Muscle layer of colon (tissue), 2 donors: Measurements from ENCODE around the gene SLC48A1.

ENCODE experiments used
- H3K27ac ChIP-seq: one replicate; pipeline ENCODE4 v1.7.0; 2013; ENCODE audit warnings: low read depth, mild to moderate bottlenecking, low read length, moderate library complexity
- H3K27me3 ChIP-seq, 2 donors: one replicate each; pipeline ENCODE4 v1.7.0; 2013; ENCODE audit warnings: low read length in 2 of 2, mild to moderate bottlenecking in 2 of 2; ENCODE audit not compliant: insufficient read depth in 2 of 2, control insufficient read depth in 1 of 2
- H3K36me3 ChIP-seq: one replicate; pipeline ENCODE4 v1.7.0; 2013; ENCODE audit warnings: mild to moderate bottlenecking, low read length; ENCODE audit not compliant: insufficient read depth
- H3K4me1 ChIP-seq: one replicate; pipeline ENCODE4 v1.7.0; 2013; ENCODE audit warnings: mild to moderate bottlenecking, low read length; ENCODE audit not compliant: insufficient read depth
- H3K4me3 ChIP-seq, 2 donors: one replicate each; pipeline ENCODE4 v1.7.0; 2013; ENCODE audit warnings: low read length in 2 of 2, low read depth in 1 of 2, mild to moderate bottlenecking in 1 of 2, moderate library complexity in 1 of 2
- H3K9ac ChIP-seq: one replicate; pipeline ENCODE4 v1.7.0; 2013; ENCODE audit warnings: low read length
- H3K9me3 ChIP-seq: one replicate; pipeline ENCODE4 v1.7.0; 2013; ENCODE audit warnings: mild to moderate bottlenecking, low read length
- donor health status: abdominal sarcoma.
- donor health status: Adenocarcinoma of cecum.

The SLC48A1 gene

DNA sequence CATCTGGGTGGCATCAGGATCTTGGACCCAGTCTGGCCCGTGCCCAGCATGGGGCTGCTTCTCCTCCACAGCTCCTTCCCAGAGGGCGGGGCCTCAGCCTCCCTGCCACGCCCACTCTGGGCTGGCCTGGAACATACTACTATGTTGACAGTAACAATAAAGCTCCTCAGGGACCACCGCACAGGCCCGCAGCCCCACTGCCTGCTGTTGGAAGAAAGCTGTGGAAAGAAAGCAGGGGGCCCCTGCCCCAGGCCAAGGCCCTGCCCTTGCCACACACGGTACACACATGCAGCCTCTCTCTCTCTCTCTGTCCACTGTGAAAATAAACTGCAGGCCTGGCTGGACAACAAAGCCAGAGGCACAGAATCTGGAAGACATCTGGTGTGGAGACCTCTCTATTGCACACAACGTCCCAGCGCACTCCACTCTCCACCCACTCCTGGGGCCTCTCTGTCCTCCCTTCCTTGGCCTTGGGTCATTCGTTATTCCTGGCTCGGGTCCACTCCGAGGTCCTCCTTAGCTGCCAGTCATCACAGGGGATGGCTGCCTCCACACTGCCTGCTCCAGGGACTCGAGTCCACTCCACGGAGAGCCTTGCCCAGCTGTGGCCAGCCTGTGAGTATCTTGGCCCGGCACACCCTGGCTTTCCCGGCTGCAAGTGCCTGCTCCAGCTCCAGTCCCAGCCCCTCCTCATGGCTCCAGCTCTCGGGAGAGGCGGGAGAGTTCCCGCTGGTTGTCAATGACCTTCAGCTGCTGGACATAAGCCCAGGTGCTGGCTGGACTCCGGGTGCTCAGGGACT lies 36.0 kb upstream of the SLC48A1 start:
- Histone ChIP-seq H3K4me1 (peaks cover 46% of the 10 kb centered on the region), H3K9me3 (no peaks in the 10 kb centered on the region), H3K36me3 (no peaks in the 10 kb centered on the region), H3K27ac (peak overlapping the region; percentile 81), H3K9ac (no peak overlapping the region), H3K27me3 (no peaks in the 10 kb centered on the region), H3K4me3 (peak overlapping the region in 1 of 2 donors; percentile 38)

DNA sequence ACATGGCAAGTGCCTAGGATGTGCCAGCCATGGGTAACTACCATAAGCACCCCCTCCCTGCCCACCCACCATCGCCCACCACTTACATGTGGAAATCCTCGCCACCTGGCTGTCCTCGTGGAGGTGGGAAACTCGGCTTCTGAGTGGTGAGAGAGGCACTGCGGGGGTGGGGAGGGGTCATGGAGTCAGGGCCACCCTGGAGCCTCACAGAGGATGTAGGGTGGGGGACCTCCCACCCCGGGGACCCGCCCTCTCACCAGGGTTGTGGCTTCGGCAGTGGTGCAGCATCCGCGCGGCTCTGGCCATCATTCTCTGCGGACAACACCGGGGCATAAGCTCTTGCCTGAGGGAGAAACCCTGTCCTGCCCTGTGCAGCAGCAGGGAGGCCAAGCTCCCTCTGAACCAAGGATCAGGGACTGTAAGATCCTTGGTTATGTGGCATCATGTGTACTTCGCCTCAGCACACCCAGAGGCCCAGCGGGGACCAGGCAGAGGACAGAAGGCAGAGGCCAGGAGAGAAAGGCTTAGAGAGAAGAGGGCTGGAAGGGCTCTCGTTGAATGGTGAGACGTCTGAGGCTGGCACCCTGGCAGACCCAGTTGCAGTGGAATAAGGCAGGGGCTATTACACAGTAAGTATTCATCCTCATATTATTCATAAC lies 35.0 kb upstream of the SLC48A1 start:
- H3K4me1 ChIP-seq, result peaks cover 46% of the 10 kb centered on the region
- H3K27ac ChIP-seq, result peak overlapping the region; percentile 81
- no peak overlapping the region for H3K4me3 ChIP-seq
- no peaks in the 10 kb centered on the region for H3K9me3 ChIP-seq
- H3K9ac ChIP-seq, result no peak overlapping the region
- H3K27me3 ChIP-seq, result no peaks in the 10 kb centered on the region
- no peaks in the 10 kb centered on the region for H3K36me3 ChIP-seq

DNA sequence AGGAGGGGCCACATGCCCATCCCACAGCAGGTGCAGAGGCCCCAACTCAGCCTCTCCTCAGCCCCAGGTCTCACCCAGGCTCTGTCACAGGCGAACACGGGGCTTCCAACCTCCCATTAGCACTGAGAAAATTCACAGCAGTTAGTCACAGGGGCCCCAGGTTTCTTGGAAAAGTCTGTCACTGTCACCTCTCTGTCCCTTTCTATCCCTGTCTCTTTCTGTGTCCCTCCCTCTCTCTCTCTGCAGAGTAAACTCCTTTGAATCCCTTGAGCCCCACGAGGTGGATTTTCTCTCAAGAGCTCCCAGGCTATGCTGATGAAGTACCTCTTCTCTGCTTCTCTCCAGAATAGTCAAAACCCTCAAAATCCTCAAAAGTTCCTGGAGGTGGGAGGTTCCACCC lies 33.7 kb upstream of the SLC48A1 start:
- Histone ChIP-seq H3K4me1 (peaks cover 38% of the 10 kb centered on the region), H3K36me3 (no peaks in the 10 kb centered on the region), H3K27me3 (no peaks in the 10 kb centered on the region), H3K9me3 (no peaks in the 10 kb centered on the region), H3K9ac (no peak overlapping the region), H3K4me3 (no peak overlapping the region), H3K27ac (no peak overlapping the region)

DNA sequence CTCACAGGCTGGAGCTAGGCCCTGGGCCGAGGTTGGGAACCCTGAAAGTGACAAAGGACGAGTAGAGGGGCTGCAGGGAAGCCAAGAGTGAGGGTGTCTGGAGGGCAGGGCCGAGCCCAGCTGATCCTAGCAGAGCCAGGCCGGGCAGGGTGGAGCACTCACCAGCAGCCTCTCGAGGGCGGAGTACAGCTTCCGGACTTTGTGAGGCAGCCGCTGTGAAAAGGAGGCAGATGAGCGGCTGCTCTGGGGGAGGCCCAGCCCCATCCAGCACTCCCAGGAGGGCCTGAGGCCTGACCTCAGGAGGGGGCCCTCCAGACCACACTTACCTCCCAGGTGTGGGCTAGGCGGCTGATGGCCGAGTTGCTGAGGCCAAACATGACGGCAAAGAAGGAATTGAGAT lies 33.1 kb upstream of the SLC48A1 start:
- H3K4me1 ChIP-seq, result peaks cover 31% of the 10 kb centered on the region
- H3K9ac ChIP-seq, result no peak overlapping the region
- H3K36me3 ChIP-seq, result no peaks in the 10 kb centered on the region
- H3K27ac ChIP-seq, result no peak overlapping the region
- H3K4me3 ChIP-seq, result no peak overlapping the region
- no peaks in the 10 kb centered on the region for H3K9me3 ChIP-seq
- H3K27me3 ChIP-seq, result no peaks in the 10 kb centered on the region

DNA sequence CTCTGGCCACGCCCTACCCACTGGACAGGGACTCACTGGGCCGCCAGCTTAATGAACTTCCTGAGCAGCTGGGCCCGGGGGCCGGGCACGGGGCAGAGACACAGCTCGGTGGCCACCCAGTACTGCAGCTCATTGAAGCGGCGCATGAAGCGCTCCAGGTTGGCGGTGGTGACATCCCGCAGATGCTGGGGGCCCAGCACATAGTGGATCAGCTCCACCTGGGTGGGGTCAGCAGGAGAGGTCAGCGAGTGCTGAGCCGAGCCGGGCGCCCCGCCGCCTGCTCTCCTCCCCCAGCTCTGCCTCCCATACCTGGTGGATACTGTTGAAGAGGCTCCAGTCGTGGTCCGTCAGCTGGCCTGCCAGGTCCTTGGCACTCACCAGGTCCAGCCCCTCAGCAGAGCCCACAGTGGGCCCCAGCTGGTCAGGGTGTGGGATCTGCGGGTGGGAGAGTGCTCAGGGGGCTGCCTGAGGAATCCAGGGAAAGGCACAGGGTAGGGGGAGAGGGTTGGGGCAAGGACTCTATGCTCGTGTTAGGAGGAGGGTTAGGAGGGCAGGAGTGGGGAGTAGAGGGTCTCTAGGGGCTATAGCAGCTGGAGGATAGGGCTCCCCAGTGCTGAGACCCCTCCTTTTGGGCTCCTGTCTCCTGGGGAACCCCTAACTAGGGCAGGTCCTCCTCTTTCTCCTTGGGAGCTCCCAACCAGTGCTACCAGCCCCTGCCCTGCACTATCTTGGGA lies 32.3 kb upstream of the SLC48A1 start:
- Histone ChIP-seq H3K27me3 (no peaks in the 10 kb centered on the region), H3K9me3 (no peaks in the 10 kb centered on the region), H3K9ac (no peak overlapping the region), H3K4me3 (no peak overlapping the region), H3K36me3 (no peaks in the 10 kb centered on the region), H3K4me1 (peaks cover 23% of the 10 kb centered on the region), H3K27ac (no peak overlapping the region)

DNA sequence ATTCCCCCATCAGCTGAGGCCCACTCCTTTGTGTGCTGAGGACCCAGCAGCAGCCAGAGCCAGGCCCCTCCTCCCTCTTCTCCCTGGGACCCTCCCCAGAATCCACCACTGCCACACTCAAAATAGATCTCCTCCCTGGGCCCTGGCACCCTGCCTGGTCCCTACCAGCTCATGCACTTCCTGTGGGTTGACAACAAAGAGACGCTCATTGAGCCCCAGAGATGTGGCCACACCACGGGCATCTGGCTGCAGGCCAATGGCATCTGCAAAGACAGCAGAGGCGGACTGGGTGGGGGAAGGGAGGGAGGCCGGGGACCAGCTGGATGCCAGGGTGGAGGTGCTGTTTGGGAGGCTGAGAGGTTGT lies 31.7 kb upstream of the SLC48A1 start:
- H3K36me3 ChIP-seq, result no peaks in the 10 kb centered on the region
- H3K27me3 ChIP-seq, result no peaks in the 10 kb centered on the region
- no peak overlapping the region for H3K27ac ChIP-seq
- H3K9me3 ChIP-seq, result no peaks in the 10 kb centered on the region
- H3K4me3 ChIP-seq, result no peak overlapping the region
- no peak overlapping the region for H3K9ac ChIP-seq
- peaks cover 18% of the 10 kb centered on the region for H3K4me1 ChIP-seq

DNA sequence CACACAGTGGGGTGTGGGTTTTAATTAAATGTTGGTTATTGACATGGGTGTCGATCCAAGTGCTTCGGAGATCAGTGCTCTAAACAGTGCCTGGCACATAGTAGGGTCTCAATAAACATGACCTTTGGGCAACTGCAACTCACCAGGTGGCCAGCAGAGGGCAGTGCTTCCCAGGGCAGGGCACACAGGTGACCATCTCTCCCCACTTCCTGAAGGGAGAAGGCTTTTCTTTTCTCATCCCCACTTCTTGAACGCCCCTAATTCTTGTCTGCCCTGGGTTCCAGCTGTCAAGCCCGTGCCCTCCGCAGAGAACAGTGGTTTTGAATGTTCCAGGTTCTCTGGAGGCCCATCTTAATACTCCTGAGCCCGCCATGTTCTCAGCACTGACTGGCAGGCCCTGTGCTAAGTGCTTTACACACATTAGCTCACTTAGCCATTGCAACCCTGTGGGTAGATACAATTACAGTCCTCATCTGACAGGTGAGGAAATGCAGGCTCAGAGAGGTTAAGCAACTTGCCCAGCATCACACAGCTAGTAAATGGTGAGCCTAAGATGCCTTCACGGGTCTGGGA lies 30.7 kb upstream of the SLC48A1 start:
- peaks cover 8% of the 10 kb centered on the region for H3K4me1 ChIP-seq
- H3K27me3 ChIP-seq, result no peaks in the 10 kb centered on the region
- no peak overlapping the region for H3K27ac ChIP-seq
- H3K4me3 ChIP-seq, result no peak overlapping the region
- no peaks in the 10 kb centered on the region for H3K36me3 ChIP-seq
- H3K9ac ChIP-seq, result no peak overlapping the region
- H3K9me3 ChIP-seq, result no peaks in the 10 kb centered on the region

DNA sequence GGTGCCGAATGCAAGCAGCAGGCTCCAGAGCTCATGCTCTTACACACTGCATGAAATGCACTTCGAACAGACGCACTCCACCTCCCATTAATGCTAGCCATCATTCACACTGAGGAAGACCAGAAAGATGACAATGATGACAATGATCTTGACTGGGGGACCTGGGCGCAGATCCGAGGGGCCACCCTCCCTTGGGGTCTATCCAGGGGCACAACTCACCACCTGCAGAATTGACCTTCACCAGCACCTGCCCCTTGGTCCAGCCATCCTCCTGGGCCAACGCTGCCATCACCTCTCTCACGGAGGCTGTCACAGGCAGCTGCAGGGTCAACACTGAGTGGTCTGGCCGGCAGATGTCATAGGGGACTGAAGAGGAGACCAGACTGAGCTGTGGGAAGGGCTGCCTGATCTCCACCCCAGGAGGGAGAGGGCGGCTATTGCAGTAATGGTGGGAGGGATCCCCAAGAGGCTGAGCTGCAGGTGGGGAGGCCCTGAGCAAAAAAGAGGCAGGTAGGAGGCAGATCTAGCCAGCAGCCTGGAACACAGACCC lies 29.7 kb upstream of the SLC48A1 start:
- H3K36me3 ChIP-seq, result no peaks in the 10 kb centered on the region
- no peak overlapping the region for H3K27ac ChIP-seq
- H3K27me3 ChIP-seq, result no peaks in the 10 kb centered on the region
- no peaks in the 10 kb centered on the region for H3K9me3 ChIP-seq
- H3K9ac ChIP-seq, result no peak overlapping the region
- H3K4me3 ChIP-seq, result no peak overlapping the region
- H3K4me1 ChIP-seq, result no peaks in the 10 kb centered on the region

DNA sequence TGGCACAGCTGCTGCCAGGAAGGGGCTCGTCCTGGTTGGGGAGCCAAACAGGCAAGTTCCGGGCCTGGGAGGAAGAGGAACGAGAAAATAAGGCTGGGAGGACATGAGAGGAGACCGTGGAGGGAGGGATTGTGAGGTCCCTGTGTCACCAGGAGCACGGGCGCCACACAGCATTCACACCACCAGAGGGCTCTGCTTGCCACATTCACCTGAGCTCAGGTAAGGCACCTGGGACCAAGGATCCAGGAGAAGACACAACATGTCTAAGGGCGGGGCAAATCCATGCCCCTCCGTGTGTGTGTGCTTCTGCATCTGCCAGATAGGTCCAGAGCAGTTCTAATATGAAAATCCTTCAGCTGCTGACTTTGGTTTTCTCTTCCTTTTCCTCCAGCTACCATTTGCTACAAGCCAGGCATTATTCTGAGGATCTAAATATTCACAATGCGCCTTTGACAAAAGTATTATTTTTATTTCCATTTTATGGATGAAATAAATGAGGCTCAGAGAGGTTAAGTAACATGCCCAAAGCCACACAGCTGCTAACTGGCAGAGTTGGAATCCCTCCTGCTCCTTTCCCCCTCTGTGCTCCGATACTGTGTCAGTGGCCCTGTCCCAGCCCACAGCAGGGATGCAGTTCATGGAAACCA lies 28.9 kb upstream of the SLC48A1 start:
- no peaks in the 10 kb centered on the region for H3K27me3 ChIP-seq
- no peaks in the 10 kb centered on the region for H3K9me3 ChIP-seq
- no peak overlapping the region for H3K27ac ChIP-seq
- no peaks in the 10 kb centered on the region for H3K4me1 ChIP-seq
- H3K36me3 ChIP-seq, result no peaks in the 10 kb centered on the region
- H3K9ac ChIP-seq, result no peak overlapping the region
- H3K4me3 ChIP-seq, result no peak overlapping the region

DNA sequence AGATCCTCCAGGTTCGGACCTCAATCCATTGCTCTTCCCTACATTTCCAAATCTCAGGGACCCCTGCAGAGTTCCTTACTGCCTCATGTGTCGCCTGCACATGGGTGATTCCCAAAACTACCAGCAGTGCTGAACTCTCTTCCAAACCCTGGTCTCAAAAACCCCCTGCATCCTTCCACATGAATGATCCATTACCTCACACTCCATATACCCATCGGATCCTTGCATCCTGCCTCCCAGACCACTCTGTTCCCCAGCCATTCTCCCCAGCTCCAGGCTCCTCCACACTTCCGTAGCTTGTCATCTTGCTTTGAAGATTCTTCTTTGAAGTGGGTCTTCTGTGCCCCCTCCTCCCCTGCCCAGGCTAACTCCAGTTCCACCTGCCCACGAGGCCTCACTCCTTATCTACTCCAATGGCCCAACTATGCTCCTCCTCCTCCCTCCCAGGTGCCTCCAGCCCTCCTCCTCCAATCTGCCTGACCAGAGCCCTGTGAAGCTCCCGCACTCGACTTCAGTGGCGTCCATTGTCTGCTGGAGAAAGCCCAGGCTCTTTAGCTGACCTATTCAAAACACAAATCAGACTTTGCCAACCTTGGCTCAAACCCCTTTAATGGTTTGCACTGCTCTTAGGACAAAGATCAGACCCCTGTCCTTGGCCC lies 28.1 kb upstream of the SLC48A1 start:
- Histone ChIP-seq H3K9me3 (no peaks in the 10 kb centered on the region), H3K27ac (no peak overlapping the region), H3K4me3 (no peak overlapping the region), H3K36me3 (no peaks in the 10 kb centered on the region), H3K4me1 (no peaks in the 10 kb centered on the region), H3K27me3 (no peaks in the 10 kb centered on the region), H3K9ac (no peak overlapping the region)
